Stimulated activated CD4-positive, alpha-beta T cell treated with anti-CD3 and anti-CD28 coated beads, TNF-alpha, amount 100 ng/mL, for 24 hours (primary cell): ENCODE data around the gene GMEB1.
"Not testable (repeated sequence)": the region's sequence is repeated elsewhere in the genome, so short reads cannot be mapped to it uniquely, and the experiment has no call there.

ENCODE experiments used
- DNase-seq, 3 experiments: peaks; one replicate each; pipeline ENCODE4 v3.0.0-alpha.2; 2020; ENCODE audit warnings: low read depth in 3 of 3

The GMEB1 gene, protein sequence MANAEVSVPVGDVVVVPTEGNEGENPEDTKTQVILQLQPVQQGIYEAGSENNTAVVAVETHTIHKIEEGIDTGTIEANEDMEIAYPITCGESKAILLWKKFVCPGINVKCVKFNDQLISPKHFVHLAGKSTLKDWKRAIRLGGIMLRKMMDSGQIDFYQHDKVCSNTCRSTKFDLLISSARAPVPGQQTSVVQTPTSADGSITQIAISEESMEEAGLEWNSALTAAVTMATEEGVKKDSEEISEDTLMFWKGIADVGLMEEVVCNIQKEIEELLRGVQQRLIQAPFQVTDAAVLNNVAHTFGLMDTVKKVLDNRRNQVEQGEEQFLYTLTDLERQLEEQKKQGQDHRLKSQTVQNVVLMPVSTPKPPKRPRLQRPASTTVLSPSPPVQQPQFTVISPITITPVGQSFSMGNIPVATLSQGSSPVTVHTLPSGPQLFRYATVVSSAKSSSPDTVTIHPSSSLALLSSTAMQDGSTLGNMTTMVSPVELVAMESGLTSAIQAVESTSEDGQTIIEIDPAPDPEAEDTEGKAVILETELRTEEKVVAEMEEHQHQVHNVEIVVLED

DNA sequence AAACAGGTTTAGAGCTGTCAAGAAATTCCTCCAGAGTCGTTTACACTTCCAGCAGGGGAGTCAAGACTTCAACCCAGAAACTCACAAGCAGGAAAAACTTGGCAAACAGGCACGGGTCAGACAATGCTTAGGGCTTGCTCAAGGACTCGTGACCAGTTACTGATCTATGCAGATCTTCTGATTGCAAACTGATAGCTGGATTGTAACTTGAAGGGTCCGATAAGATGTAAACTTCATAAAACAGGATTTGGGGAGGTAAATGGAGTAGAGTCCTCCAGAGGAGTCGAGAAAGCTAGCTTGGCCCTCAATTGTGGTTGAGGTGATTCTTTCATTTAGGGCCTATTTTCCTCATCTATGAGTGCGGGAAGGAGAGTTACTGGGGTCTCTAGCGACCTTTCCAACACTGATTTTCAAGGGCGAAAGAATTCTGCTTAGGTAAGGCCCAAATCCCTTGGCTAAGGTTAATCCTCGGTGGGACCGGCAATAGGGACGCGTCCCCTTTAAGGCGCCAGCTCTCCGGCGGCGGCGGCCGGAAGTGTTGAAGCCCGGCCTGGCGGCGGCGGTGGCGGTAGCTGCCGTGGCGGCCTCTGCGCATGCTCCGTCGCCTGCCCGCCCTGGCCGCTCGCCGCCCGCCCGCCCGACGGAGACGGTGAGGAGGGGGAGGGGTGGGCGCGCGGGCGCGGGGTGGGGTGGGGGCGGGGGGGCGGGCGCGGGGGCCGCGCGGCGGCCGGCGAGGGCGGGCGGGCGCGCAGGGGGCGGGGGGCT lies at the start of gene GMEB1:
TSS of gene GMEB1 (plus strand) at position 594 of the 765 bp plus-strand sequence. CDS start 14,829 bp downstream, outside the sequence.
- DNase-seq, result peak; percentile 66 to 84 (median 76)

GRCh38 chr1:28631713-28632112 lies 36.9 kb upstream of the GMEB1 start:
- no peak for DNase-seq

DNA sequence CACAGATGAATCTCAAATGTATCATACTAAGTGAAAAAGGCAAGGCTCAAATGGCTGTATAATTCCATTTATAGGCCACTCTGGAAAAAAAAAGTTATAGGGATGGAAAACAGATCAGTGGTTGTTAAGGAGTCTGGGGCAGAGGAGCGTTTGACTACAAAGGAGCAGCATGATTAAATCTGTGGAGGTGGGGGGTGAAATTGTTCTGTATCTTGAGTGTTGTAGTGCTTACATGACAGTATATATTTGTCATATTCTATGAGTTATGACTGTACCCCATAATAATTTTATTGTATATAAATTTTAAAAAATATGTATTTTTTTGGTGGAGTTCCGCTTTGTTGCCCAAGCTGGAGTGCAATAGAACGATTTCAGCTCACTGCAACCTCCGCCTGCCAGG lies 36.0 kb upstream of the GMEB1 start:
- DNase-seq, result no peak

GRCh38 chr1:28640766-28641165 lies 27.8 kb upstream of the GMEB1 start:
- no peak for DNase-seq

DNA sequence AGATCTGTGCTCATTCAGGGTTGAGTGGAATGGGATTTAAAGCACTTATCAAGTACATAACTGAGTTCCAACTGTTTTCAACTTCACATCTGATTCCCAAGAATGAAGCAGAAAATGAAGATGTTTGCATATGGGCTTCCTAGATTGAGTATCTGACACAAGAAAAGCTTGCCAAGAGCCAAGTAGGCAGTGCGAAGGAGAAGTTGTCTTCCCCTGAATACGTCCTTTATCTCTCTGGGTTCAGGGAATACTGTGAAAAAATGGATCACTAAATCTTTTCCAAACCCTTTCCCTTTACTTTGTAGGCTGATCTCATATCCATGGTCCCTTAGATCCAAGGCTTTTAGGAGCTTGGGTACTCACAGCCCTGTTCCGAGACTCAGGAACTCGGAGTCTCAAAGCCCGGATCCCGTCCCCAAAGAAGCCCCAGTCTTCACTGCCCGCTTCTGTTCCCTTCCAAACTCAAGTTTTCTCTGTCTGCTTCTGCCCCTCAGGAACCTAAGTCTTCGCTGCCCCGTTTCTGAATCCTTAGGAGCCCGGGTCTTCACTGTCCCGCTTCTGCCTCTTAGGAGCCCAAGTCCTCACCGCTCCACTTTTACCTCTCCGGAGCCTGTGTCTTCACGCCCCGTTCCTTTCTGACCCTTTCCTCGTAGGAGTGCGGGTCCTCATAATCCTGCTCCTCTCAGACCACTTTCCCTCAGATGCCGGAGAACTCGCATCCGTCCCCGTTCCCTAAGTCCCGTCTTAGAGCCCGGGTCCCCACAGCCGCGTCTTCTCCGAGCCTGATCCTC lies 26.3 kb upstream of the GMEB1 start:
- no peak for DNase-seq

GRCh38 chr1:28642847-28643635 lies 25.5 kb upstream of the GMEB1 start, which contains the start of gene TAF12:
Gene TAF12 (minus strand): TSS chr1:28643067. CDS start chr1:28622081, 20,986 bp downstream.
- peak; percentile 82 to 87 (median 86) for DNase-seq

GRCh38 chr1:28644494-28644893 lies 24.1 kb upstream of the GMEB1 start:
- no peak for DNase-seq

GRCh38 chr1:28645406-28645805 lies 23.2 kb upstream of the GMEB1 start:
- not testable (repeated sequence) for DNase-seq

- DNase-seq, result no peak
Observed at GRCh38 chr1:28646040-28646439, 22.5 kb upstream of the GMEB1 start.

DNA sequence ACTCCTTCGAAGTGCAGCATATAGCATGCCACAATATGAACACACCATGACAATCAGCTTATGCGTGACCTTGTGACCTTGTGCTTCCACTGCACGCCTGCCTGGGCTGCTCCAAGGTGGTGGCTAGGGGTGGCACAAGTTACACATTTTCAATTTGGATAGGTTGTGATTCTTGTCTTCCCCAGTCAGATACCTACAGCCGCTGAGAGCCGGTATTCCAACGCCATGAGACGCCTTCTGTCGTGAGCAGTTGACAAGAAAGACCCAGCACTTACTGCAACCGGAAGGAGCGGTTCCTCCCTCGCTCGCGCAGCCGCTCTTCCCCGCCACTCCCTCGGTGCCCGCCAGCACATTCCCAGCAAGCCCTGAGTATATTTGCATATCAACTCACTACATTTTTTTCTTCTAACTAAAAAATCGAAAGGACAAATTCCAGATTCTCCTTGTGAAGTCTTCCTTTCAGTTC lies 20.5 kb upstream of the GMEB1 start:
- DNase-seq, result peak; percentile 71 to 83 (median 77)

DNA sequence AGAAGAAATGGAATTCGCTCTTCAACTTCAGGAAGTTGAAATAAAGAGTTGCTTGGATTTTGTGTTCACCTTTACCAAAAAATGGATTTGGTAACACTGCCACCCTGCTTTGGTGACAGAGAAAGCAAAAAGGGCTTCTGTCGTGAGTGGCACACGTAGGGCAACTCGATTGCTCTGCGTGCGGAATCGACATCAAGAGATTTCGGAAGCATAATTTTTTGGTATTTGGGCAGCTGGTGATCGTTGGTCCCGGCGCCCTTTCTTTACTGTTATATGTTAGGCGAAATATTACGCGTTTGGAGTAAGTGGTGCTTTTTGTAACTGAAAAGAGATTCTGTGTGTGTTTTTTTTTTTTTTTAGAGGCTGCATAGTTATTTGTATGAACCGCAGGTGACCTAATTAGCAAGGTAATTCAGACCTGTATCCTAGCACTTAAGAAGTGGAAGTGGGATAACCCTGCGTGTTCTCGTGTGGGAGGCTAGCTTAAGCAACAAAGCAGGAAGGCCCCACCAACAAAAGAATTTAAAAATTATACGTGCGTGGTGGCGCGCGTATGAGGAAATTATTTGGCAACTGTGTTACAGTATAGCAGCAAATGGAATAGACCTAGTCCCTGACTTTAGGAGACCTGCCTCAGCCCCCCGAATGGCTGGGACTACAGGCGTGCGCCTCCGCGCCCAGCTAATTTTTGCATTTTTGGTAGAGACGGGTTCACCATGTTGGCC lies 19.9 kb upstream of the GMEB1 start, which contains the start of gene RNU11:
TSS of gene RNU11 (plus strand) at position 127 of the 725 bp plus-strand sequence.
- DNase-seq, result peak; percentile 74 to 89 (median 80)

GRCh38 chr1:28653063-28653462 lies 15.5 kb upstream of the GMEB1 start:
- not testable (repeated sequence) for DNase-seq

GRCh38 chr1:28653870-28654269 lies 14.7 kb upstream of the GMEB1 start:
- not testable (repeated sequence) for DNase-seq

DNA sequence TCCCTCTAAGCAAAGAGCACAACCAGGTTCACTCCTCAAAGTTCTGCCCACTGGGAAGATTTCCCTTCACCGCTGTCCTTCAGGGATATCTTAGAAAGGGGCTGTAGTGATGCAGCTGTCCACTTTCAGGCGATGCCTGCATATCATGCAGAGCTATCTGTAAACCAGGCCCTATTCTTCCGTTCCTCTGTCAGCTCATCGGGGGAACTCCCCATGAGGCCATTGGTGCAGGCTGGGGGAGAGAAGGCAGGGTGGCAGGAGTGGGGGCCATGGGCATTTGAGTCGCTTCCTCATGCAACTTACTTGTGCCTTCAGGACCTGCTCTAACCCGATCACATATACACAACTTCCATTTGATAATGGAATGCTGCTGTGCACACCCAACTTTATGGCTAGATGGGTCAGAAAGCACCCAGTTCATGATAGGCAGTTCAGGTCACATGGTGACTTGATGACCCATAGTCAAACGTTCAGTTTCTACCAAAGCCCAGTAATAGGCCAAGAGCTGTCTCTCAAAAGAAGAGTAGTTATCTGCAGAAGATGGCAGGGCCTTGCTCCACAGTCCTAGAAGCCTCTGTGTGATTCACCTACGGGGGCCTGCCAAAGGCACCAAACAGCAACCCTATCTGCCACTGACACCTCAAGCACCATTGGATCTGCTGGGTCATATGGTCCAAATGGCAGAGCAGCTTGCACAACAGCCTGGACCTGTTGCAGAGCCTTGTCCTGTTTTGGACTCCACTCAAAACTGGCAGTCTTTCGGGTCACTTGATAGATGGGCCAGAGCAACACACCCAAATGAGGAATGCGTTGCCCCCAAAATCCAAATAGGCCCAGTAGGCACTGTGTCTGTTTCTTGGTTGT lies 12.9 kb upstream of the GMEB1 start:
- not testable (repeated sequence) for DNase-seq

GRCh38 chr1:28656335-28656734 lies 12.2 kb upstream of the GMEB1 start:
- DNase-seq, result no peak

GRCh38 chr1:28663871-28664470 lies 4.6 kb upstream of the GMEB1 start:
- no peak for DNase-seq

DNA sequence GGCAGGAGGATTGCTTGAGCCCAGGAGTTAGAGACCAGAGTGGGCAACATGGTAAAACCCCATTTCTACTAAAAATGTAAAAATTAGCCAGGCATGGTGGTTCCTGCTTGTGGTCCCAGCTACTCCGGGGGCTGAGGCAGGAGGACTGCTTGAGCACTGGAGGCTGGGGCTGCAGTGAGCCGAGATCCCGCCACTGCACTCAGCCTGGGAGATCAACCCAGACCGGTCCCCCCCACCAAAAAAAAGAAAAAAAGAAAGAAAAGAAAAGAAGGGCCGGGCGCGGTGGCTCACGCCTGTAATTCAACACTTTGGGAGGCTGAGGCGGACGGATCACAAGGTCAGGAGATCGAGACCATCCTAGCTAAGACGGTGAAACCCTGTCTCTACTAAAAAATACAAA lies 1.8 kb upstream of the GMEB1 start:
- no peak for DNase-seq

DNA sequence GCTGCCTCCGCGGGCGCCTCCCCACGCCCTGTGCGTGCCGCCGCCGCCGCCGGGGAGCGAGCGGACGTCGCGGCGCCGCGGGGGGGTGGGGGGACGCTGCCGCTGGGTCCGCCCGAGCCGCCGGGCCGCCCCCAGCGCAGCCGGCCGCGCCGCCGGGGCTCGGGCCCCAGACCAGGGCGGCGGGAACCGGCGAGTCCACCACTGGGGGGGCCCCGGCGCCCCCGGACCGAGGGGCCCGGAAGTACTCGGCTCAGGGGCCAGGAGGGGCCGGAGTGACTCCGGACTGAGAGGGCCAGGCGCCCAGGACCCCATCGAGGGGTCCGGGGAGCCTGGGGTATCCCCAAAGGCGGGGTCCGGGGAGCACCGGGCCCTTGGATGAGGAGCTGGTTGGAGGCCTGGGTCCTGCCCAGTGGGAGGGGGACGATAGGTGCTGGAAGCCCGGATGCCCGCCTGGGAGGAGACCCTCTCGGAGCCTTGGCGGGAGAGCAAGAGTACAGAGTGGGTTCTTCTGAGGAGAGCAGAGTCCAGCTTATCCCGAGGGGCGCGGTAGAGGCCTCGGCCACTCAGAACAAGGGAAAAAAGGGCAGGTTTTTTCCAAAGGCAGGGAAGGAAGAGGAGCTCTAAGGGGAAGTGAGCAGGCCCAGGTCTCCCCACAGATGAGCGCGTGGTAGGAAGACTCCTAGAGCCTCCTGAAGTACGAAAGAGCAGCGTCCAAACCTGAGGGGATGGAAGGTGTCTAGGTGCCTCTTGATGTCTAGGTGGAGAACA lies 556 bp downstream of the GMEB1 start:
- peak; percentile 19 to 34 (median 22) for DNase-seq
